A549 (cell line): ENCODE data around the gene SND1. TPM values are rescaled to one million over a fixed set of nuclear protein-coding genes. Genes with fewer than 3 reads are reported as not detected.
A peak's percentile ranks its signal among the peaks of the same experiment; 100 is the strongest.

ENCODE experiments used
- ATAC-seq, 2 experiments: fragments of 200-7000 bp in 1 of 2; fragments of >200 bp in 1 of 2; cut with Nextera tagmentation in 1 of 2; cut with Tn5 transposase in 1 of 2; 3 replicates each; pipeline versions ENCODE4 v1.8.0 to v1.9.1; 2018 to 2020; ENCODE audit warnings: mild to moderate bottlenecking in 1 of 2, moderate library complexity in 1 of 2
- CTCF ChIA-PET: fragments of 300-600 bp; sonication (Branson Sonifier 250); formaldehyde crosslinking; extraction: SDS; loops from one replicate; lab custom pipeline; 2021; ENCODE audit warnings: antibody characterized with exemption, inconsistent platforms; lab: Yijun Ruan, JAX
- POLR2A ChIA-PET: fragments of 350-600 bp; formaldehyde crosslinking; extraction: SDS; loops from one replicate; lab custom pipeline; 2021; ENCODE audit warnings: antibody characterized with exemption, inconsistent platforms; lab: Yijun Ruan, JAX
- DNase-seq, 2 experiments: peaks; one replicate each; pipeline versions ENCODE4 v3.0.0 to v3.0.0-alpha.2; 2011 to 2016; ENCODE audit warnings: low read depth in 1 of 2, low spot score in 1 of 2
- FAIRE-seq: peaks from 2 replicates; lab custom pipeline; 2011; peaks lifted over from hg19 to GRCh38; lab: Jason Lieb, UNC
- H3K27ac ChIP-seq, 2 experiments: fragments of >200 bp; sonication (Bioruptor Twin); formaldehyde crosslinking; 3 replicates each; pipeline ENCODE4 v1.5.1; 2016 to 2017
- H3K4me1 ChIP-seq: fragments of >200 bp; sonication (Bioruptor Twin); formaldehyde crosslinking; 3 replicates; pipeline ENCODE4 v1.6.1; 2016
- H3K4me2 ChIP-seq: fragments of >200 bp; sonication (Bioruptor Twin); formaldehyde crosslinking; 3 replicates; pipeline ENCODE4 v1.6.1; 2016
- H3K4me3 ChIP-seq: fragments of >200 bp; sonication (Bioruptor Twin); formaldehyde crosslinking; 3 replicates; pipeline ENCODE4 v1.5.1; 2016
- H3K9me3 ChIP-seq: fragments of >200 bp; sonication (Bioruptor Twin); formaldehyde crosslinking; 3 replicates; pipeline ENCODE4 v1.6.1; 2016
- BCL3 ChIP-seq: fragments of >200 bp; sonication (Bioruptor Twin); formaldehyde crosslinking; IDR thresholded peaks from 3 replicates; pipeline ENCODE4 v1.6.1; 2016
- BHLHE40 ChIP-seq: IDR thresholded peaks from 2 replicates; pipeline ENCODE4 v1.6.1; 2012; ENCODE audit warnings: low read depth, low read length, inconsistent platforms
- CEBPB ChIP-seq, 2 experiments: fragments of >200 bp in 1 of 2; sonication (Bioruptor Twin) in 1 of 2; formaldehyde crosslinking in 1 of 2; IDR thresholded peaks; 2 replicates each; pipeline ENCODE4 v1.6.1; 2012 to 2016
- ESRRA ChIP-seq: fragments of 150-350 bp; IDR thresholded peaks from 2 replicates; pipeline ENCODE4 v1.6.1; 2014; ENCODE audit warnings: mild to moderate bottlenecking, low read length, borderline replicate concordance
- FOXS1 ChIP-seq: fragments of 250-450 bp; sonication (Bioruptor Pico); IDR thresholded peaks from 2 replicates; pipeline ENCODE4 v1.5.0; 2020; ENCODE audit warnings: mild to moderate bottlenecking, moderate library complexity
- GATA3 ChIP-seq: IDR thresholded peaks from 2 replicates; pipeline ENCODE4 v1.6.1; 2012; ENCODE audit warnings: borderline replicate concordance
- HDAC2 ChIP-seq: fragments of 200-600 bp; sonication (generic); IDR thresholded peaks from 2 replicates; pipeline ENCODE4 v1.6.1; 2016
- HES2 ChIP-seq: fragments of >200 bp; sonication (Bioruptor Twin); formaldehyde crosslinking; IDR thresholded peaks from 2 replicates; pipeline ENCODE4 v1.6.1; 2016
- HOXA7 ChIP-seq: fragments of 250-450 bp; sonication (Bioruptor Pico); IDR thresholded peaks from 2 replicates; pipeline ENCODE4 v1.5.0; 2020; ENCODE audit warnings: mild to moderate bottlenecking, moderate library complexity
- HOXB5 ChIP-seq: fragments of 250-450 bp; sonication (Bioruptor Pico); IDR thresholded peaks from 2 replicates; pipeline ENCODE4 v1.5.0; 2020; ENCODE audit warnings: mild to moderate bottlenecking, moderate library complexity
- JUNB ChIP-seq: fragments of >200 bp; sonication (Bioruptor Twin); formaldehyde crosslinking; IDR thresholded peaks from 2 replicates; pipeline ENCODE4 v1.6.1; 2016
- KDM5A ChIP-seq: fragments of 200-600 bp; sonication (generic); IDR thresholded peaks from 2 replicates; pipeline ENCODE4 v1.6.1; 2016; ENCODE audit warnings: antibody characterized with exemption, mild to moderate bottlenecking
- MAFK ChIP-seq: fragments of 450-650 bp; IDR thresholded peaks from 2 replicates; pipeline ENCODE4 v1.6.1; 2014; ENCODE audit not compliant: partially characterized antibody
- MAZ ChIP-seq: fragments of 150-350 bp; IDR thresholded peaks from 2 replicates; pipeline ENCODE4 v1.6.1; 2014; ENCODE audit warnings: antibody characterized with exemption, low read depth, low read length, borderline replicate concordance
- MYC ChIP-seq: IDR thresholded peaks from 2 replicates; pipeline ENCODE4 v1.6.1; 2012; ENCODE audit warnings: mild to moderate bottlenecking, inconsistent platforms, low read length, improper control_type of control experiment, borderline replicate concordance
- NFE2L2 ChIP-seq: fragments of 150-350 bp; conservative IDR thresholded peaks from 2 replicates; pipeline ENCODE4 v1.6.1; 2014; ENCODE audit warnings: low read length
- NR3C1 ChIP-seq: fragments of >200 bp; sonication (Bioruptor Twin); formaldehyde crosslinking; IDR thresholded peaks from 3 replicates; pipeline ENCODE4 v1.6.1; 2017
- RAD21 ChIP-seq, 2 experiments: fragments of >200 bp in 1 of 2; sonication (Bioruptor Twin) in 1 of 2; formaldehyde crosslinking in 1 of 2; IDR thresholded peaks in 1 of 2; conservative IDR thresholded peaks in 1 of 2; 2 replicates in 1 of 2; 3 replicates in 1 of 2; pipeline ENCODE4 v1.6.1; 2012 to 2018; ENCODE audit warnings: inconsistent platforms in 1 of 2
- RCOR1 ChIP-seq: fragments of 150-350 bp; IDR thresholded peaks from 2 replicates; pipeline ENCODE4 v1.6.1; 2014; ENCODE audit warnings: antibody characterized with exemption, low read length, low read depth
- REST ChIP-seq: fragments of 200-600 bp; sonication (generic); IDR thresholded peaks from 2 replicates; pipeline ENCODE4 v1.6.1; 2016; ENCODE audit warnings: antibody characterized with exemption, mild to moderate bottlenecking, moderate library complexity
- RNF2 ChIP-seq: fragments of 200-600 bp; sonication (generic); IDR thresholded peaks from 2 replicates; pipeline ENCODE4 v1.6.1; 2016; ENCODE audit warnings: low read depth, mild to moderate bottlenecking, antibody characterized with exemption, moderate library complexity, borderline replicate concordance
- SMC3 ChIP-seq: fragments of >200 bp; sonication (Bioruptor Twin); formaldehyde crosslinking; IDR thresholded peaks from 3 replicates; pipeline ENCODE4 v1.6.1; 2018; ENCODE audit warnings: inconsistent platforms
- TP53 ChIP-seq: fragments of 250-450 bp; sonication (Bioruptor Pico); IDR thresholded peaks from 2 replicates; pipeline ENCODE4 v1.5.0; 2021; ENCODE audit warnings: mild to moderate bottlenecking, moderate library complexity
- USF2 ChIP-seq: fragments of 450-650 bp; IDR thresholded peaks from 2 replicates; pipeline ENCODE4 v1.6.1; 2014; ENCODE audit warnings: antibody characterized with exemption
- ZC3H11A ChIP-seq: fragments of 450-650 bp; IDR thresholded peaks from 2 replicates; pipeline ENCODE4 v1.6.1; 2014; ENCODE audit warnings: antibody characterized with exemption, mild to moderate bottlenecking
- ZFP36 ChIP-seq: fragments of 450-650 bp; IDR thresholded peaks from 2 replicates; pipeline ENCODE4 v1.6.1; 2014; ENCODE audit warnings: borderline replicate concordance; ENCODE audit not compliant: partially characterized antibody
- WGBS: methylation state at CpG from one replicate; pipeline ENCODE4 v1.1.6; 2017; ENCODE audit errors: missing lambda C conversion rate; 5-methylcytosine and 5-hydroxymethylcytosine counted together
- polyA plus RNA-seq, 4 experiments: library from polyadenylated mRNA; depleted of rRNA in 3 of 4; stranded (reverse); fragments of >200 nt; fragmentation: RNase III in 1 of 4; extraction: RNeasy Plus Mini Kit Qiagen cat#74134 plus additional on column Dnase treatment in 1 of 4; gene quantifications; 2 replicates in 3 of 4; 3 replicates in 1 of 4; pipeline ENCODE4 v1.2.3, GENCODE V29; 2011 to 2017

Gene SND1
- polyA plus RNA-seq, 2 of the 4 experiments (the other 2 are of a cell fraction): 102 to 138 TPM

- no peak for TF ChIP-seq RNF2
- TF ChIP-seq, all 56 proteins: peak for 0
These were observed 355.3 kb downstream of the SND1 start (continued) for GRCh38 chr7:128007303-128007680.

- DNase-seq: no peak
- POLR2A ChIA-PET: no interaction called here
- FAIRE-seq: no peak
- Histone ChIP-seq H3K27ac (no peak overlapping the region), H3K4me1 (no peaks in the 10 kb centered on the region), H3K4me2 (no peak overlapping the region), H3K4me3 (no peak overlapping the region), H3K9me3 (no peaks in the 10 kb centered on the region)
- CTCF ChIA-PET: interaction anchor here (1.2 kb wide), 1 partner anchor 12 kb away, joined by 4 read pairs; no protein-coding TSS in a partner anchor
- no peak for ATAC-seq
- TF ChIP-seq NR3C1: no peak
- WGBS: 88% methylated on average over 5 of the region's 5 CpGs
These were observed 356.1 kb downstream of the SND1 start for GRCh38 chr7:128008141-128008540.

- TF ChIP-seq KDM5A (no peak), RCOR1 (no peak), NFE2L2 (no peak), HES2 (no peak), HOXB5 (no peak), HOXA7 (no peak), MAZ (no peak), USF2 (no peak), MAFK (no peak), GATA3 (no peak)
- POLR2A ChIA-PET: no interaction called here
- FAIRE-seq: no peak
These were observed 356.8 kb downstream of the SND1 start for GRCh38 chr7:128008744-128009143.

GRCh38 chr7:128010391-128011127 lies 358.6 kb downstream of the SND1 start:
- Histone ChIP-seq H3K4me3 (no peak overlapping the region), H3K4me2 (no peak overlapping the region), H3K4me1 (no peaks in the 10 kb centered on the region), H3K9me3 (no peaks in the 10 kb centered on the region), H3K27ac (no peak overlapping the region)
- DNase-seq: no peak
- WGBS: 75% methylated on average over 7 of the region's 7 CpGs
- ATAC-seq: peak; percentile 71 to 78
- TF ChIP-seq FOXS1 (CRISPR knock-in tag): no peak
- TF ChIP-seq BCL3: no peak
- no peak for TF ChIP-seq SMC3
- TF ChIP-seq REST: no peak
- TF ChIP-seq HOXB5: no peak
- TF ChIP-seq RAD21 (conservative IDR thresholded peaks at IDR 0.05 in 1 of 2, IDR thresholded peaks at IDR 0.05 in 1 of 2): no peak
- TF ChIP-seq CEBPB (IDR thresholded peaks at IDR 0.05): no peak
- TF ChIP-seq NFE2L2: no peak
- no peak for TF ChIP-seq HES2
- TF ChIP-seq BHLHE40: no peak
- no peak for TF ChIP-seq TP53
- TF ChIP-seq ZFP36: no peak
- no peak for TF ChIP-seq HDAC2
- TF ChIP-seq ESRRA: no peak
- no peak for TF ChIP-seq ZC3H11A
- no peak for TF ChIP-seq MAFK
- TF ChIP-seq JUNB: no peak
- no peak for TF ChIP-seq MYC
- CTCF ChIA-PET: no interaction called here
- FAIRE-seq: no peak
- POLR2A ChIA-PET: no interaction called here

More at GRCh38 chr7:128008744-128009143, 356.8 kb downstream of the SND1 start:
- H3K27ac ChIP-seq: no peak overlapping the region
- ATAC-seq (no peak), DNase-seq (no peak)
- no peaks in the 10 kb centered on the region for H3K9me3 ChIP-seq
- WGBS: 94% methylated on average over 2 of the region's 2 CpGs
- H3K4me2 ChIP-seq: no peak overlapping the region
- CTCF ChIA-PET: interaction anchor here (1.2 kb wide), 1 partner anchor 11 kb away, joined by 4 read pairs; no protein-coding TSS in a partner anchor
- H3K4me3 ChIP-seq: no peak overlapping the region
- H3K4me1 ChIP-seq: no peaks in the 10 kb centered on the region
